Pons (tissue), 1 donor: ENCODE measurements around the gene SCRN2.

ENCODE experiments used
- DNase-seq: peaks from one replicate; pipeline ENCODE4 v3.0.0-alpha.2; 2016; ENCODE audit warnings: low spot score

SCRN2 gene

GRCh38 chr17:47821424-47822391 is 19.4 kb downstream of the SCRN2 start, which contains the start of gene OSBPL7:
Gene OSBPL7, minus strand, starts transcription at chr17:47821794. Its CDS starts 1,516 bp downstream, at chr17:47820278.
- peak; percentile 68 for DNase-seq

GRCh38 chr17:47821031-47821423 is 20.0 kb downstream of the SCRN2 start:
- DNase-seq: no peak

- no peak for DNase-seq
Observed at GRCh38 chr17:47820033-47820789, 20.9 kb downstream of the SCRN2 start.

GRCh38 chr17:47819475-47819874 is 21.6 kb downstream of the SCRN2 start:
- DNase-seq: no peak

GRCh38 chr17:47818002-47818695 is 22.9 kb downstream of the SCRN2 start:
- DNase-seq: no peak

- no peak for DNase-seq
Observed at GRCh38 chr17:47816947-47817346, 24.1 kb downstream of the SCRN2 start.

- DNase-seq: no peak
Observed at GRCh38 chr17:47816111-47816735, 24.9 kb downstream of the SCRN2 start.

GRCh38 chr17:47815106-47815918 is 25.8 kb downstream of the SCRN2 start:
- DNase-seq: no peak

GRCh38 chr17:47813512-47814031 is 27.5 kb downstream of the SCRN2 start:
- DNase-seq: no peak

- DNase-seq: no peak
Observed at GRCh38 chr17:47813077-47813476, 28.0 kb downstream of the SCRN2 start.

GRCh38 chr17:47812146-47812920 is 28.7 kb downstream of the SCRN2 start:
- DNase-seq: no peak

- no peak for DNase-seq
Observed at GRCh38 chr17:47811709-47812108, 29.4 kb downstream of the SCRN2 start.

GRCh38 chr17:47810901-47811635 is 30.0 kb downstream of the SCRN2 start:
- DNase-seq: no peak

GRCh38 chr17:47810200-47810821 is 30.8 kb downstream of the SCRN2 start:
- no peak for DNase-seq

- no peak for DNase-seq
Observed at GRCh38 chr17:47808830-47809480, 32.1 kb downstream of the SCRN2 start.

- DNase-seq: no peak
Observed at GRCh38 chr17:47808036-47808829, 32.8 kb downstream of the SCRN2 start.

GRCh38 chr17:47807421-47807820 is 33.7 kb downstream of the SCRN2 start:
- no peak for DNase-seq
